HG02970 (cell line): Measurements from ENCODE around the gene FGF16.
"Not testable (repeated sequence)": the region's sequence is repeated elsewhere in the genome, so short reads cannot be mapped to it uniquely, and the experiment has no call there.

Experiments
- ATAC-seq: cut with Tn5 transposase; IDR thresholded peaks from one replicate; pipeline ENCODE4 v1.9.1; 2021; ENCODE audit warnings: mild to moderate bottlenecking, moderate library complexity, moderate number of reproducible peaks; ENCODE audit not compliant: unreplicated experiment, low FRiP score

FGF16 gene

GRCh38 chrX:77446908-77447652, at the start of gene FGF16:
Gene FGF16, plus strand, starts transcription at chrX:77447389. Its CDS starts 286 bp downstream, at chrX:77447675.
- no peak for ATAC-seq

GRCh38 chrX:77398330-77398954, 48.7 kb upstream of the FGF16 start:
- ATAC-seq: no peak

- ATAC-seq: no peak
Measured at GRCh38 chrX:77404419-77404818, 42.8 kb upstream of the FGF16 start.

- not testable (repeated sequence) for ATAC-seq
Measured at GRCh38 chrX:77407821-77408220, 39.4 kb upstream of the FGF16 start.

DNA sequence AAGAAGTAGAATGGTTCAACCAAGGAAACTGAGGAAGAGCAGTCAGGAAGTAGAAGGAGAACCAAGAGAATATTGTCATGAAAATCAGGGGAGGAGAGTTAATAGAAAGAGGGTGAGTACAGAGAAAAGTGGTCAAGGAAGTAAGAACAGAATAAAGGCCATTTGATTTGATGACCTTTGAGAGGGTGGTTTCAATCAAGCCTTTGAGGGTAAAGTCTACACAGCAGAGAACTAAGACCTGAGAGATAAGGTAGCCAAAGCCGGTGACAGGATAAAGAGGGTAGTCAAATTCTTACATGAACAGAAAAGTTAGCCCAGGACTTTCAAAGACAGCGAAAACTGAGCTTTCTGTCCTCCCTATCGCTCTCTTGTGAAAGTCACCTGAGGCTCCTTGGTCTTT, 34.6 kb upstream of the FGF16 start:
- ATAC-seq: no peak

DNA sequence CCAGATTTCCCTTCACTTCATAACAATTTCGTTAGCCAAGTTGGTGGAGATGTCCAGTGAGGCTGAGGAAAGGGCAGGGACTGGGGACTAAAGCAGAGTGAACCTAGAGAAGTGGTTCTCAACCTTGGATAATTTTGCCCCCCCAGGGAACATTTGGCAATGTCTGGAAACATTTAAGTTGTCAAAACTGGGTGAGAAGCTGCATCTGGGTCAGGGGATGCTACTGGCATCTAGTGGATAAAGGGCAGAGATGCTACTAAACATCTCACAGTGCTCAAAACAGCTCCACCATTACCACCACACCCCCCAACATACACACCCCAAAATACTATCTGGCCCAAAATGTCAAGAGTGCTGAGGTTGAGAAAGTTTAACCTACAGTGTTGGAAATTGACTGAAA, 32.0 kb upstream of the FGF16 start:
- ATAC-seq: no peak

GRCh38 chrX:77415882-77416281, 31.3 kb upstream of the FGF16 start:
- ATAC-seq: no peak

- no peak for ATAC-seq
Measured at GRCh38 chrX:77422891-77423648, 24.1 kb upstream of the FGF16 start.

- ATAC-seq: no peak
Measured at GRCh38 chrX:77426811-77427210, 20.4 kb upstream of the FGF16 start.

DNA sequence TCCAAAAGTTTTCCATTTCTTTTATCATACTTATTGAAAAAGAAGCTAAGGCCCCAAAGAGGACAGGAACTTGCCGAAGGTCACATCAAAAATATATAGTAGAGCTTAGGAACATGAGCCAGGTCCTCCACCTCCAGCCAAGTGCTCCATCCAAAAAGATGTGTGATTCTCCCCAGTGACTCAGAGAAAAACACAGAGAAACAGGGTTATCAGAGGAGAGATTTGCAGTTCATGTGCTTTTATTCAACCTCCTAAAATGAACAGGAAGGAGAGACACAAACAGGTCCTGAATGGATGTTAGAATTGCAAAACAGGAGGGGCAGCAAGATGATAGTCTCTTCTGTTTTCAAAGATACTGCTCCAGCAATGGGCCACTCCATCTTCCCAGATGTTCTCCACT, 19.6 kb upstream of the FGF16 start:
- no peak for ATAC-seq

- ATAC-seq: no peak
Measured at GRCh38 chrX:77428551-77428950, 18.6 kb upstream of the FGF16 start.

DNA sequence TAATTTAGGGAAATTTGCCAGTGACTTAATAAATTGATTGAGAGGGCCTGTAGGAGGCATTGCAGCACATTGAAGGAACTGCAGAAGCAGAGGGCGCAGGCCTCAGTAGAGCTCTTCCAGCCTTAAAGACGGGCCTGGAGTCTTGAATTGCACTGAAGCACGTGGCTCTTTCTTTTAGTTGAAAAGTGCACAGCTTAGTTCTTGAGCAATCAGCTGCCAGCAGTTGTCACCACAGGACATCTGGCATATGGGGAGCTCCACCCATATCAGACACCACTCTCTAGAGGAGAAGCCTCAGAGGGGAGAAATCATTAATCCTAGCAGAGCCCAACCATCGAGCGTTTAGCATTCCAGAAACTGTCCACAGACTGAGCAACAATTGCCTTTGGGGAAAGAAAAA, 16.0 kb upstream of the FGF16 start:
- no peak for ATAC-seq

- no peak for ATAC-seq
Measured at GRCh38 chrX:77433001-77433400, 14.2 kb upstream of the FGF16 start.

DNA sequence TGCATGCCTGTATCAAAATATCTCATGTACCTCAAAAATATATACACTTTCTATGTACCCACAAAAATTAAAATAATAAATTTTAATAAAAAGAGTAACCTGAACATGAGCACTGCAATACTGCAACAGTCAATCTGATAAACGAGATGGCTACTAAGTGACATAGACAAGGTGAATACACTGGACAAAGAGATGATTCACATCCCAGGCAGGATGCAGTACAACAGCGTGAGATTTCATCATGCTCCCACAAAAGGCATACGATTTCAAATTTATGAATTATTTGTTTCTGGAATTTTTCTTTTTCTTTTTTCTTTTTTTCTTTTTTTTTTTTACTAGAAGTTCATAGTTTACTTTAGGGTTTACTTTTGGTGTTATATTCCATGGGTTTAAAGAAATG, 12.2 kb upstream of the FGF16 start:
- ATAC-seq: no peak

GRCh38 chrX:77436271-77436670, 10.9 kb upstream of the FGF16 start:
- no peak for ATAC-seq

DNA sequence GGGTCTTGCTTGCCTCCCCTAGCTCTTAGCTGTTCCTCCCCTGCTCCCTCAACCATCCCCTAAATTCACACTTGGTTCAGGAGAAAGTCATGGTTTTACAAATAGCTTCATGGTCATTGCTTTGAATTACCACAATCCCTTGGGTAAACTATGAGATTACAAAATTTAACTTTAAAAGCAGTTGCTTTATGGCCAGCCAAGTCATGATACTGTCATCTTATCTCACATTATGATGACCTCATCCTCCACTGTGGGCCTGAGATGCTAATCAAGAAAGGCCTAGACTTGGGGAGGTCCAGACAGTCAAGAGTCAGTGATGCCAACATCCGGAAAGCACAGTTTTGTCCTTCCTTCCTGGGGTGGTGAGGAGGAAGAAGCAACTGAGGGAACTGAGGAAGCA, 10.5 kb upstream of the FGF16 start:
- no peak for ATAC-seq

- no peak for ATAC-seq
Measured at GRCh38 chrX:77440330-77440729, 6.9 kb upstream of the FGF16 start.

- no peak for ATAC-seq
Measured at GRCh38 chrX:77441033-77441432, 6.2 kb upstream of the FGF16 start.

DNA sequence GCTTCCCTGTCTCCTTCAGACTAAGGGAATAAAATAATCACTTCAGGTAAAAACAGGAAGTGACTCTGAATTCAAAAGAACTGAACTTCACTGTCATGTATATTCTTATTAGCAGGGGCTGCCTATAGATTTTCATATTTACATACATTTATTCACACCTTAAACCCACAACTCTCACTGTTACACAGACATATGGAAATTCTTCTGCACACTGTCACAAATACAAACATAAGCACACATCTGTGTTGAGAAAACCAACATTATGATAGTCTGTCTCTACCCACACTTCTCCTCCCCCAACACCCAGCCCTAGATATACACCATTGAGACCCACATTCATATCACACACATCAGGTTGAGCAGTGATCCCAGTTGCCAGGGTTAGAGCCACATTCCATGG, 5.7 kb upstream of the FGF16 start:
- no peak for ATAC-seq

- no peak for ATAC-seq
Measured at GRCh38 chrX:77442728-77443127, 4.5 kb upstream of the FGF16 start.

GRCh38 chrX:77444075-77444474, 3.1 kb upstream of the FGF16 start:
- no peak for ATAC-seq

DNA sequence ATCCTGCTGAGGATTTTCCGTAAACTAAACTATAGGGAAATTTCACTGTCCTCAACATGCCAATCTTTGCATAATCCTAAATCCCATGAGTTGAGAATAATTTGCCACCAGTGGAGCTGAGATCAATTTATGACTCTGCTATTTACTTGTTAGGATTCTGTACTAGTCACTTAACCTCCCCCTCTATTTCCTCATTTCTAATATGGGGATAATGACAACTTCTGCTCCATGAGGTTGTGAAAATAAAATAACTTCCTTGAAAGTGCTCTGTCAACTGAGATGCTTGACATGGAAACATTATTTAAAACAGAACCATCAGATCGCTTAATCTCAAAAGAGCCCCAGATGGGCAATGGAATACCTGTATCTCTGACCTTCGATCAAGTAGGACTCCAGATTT, 2.6 kb upstream of the FGF16 start:
- no peak for ATAC-seq
